SK-N-DZ (cell line): ENCODE data around the gene DNASE2B.
"Not testable (repeated sequence)": the region's sequence is repeated elsewhere in the genome, so short reads cannot be mapped to it uniquely, and the experiment has no call there.

Experiments
- DNase-seq: peaks from one replicate; pipeline ENCODE4 v3.0.0-alpha.2; 2015; ENCODE audit warnings: low spot score

Gene DNASE2B

GRCh38 chr1:84448704-84449103 is 50.4 kb downstream of the DNASE2B start:
- not testable (repeated sequence) for DNase-seq

GRCh38 chr1:84450910-84451309 is 52.6 kb downstream of the DNASE2B start:
- DNase-seq: no peak

DNA sequence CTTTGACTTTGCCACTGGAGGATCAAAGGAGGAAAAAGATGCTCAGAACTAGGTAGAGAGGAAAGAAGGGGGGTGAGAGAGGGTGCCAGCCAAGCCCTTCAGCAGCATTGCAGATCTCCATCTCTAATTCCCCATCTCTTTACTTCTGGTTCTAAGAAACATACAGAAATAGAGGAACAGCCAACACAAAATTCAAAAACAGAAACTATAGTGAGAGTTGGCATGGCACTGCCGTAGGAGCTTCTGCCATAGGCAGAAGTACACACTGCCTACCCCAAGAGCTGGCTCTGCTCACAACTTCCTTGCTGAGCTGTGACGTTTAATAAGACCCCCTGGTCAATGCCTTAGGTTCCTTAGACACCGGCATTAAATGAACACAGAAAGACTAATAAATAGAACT is 54.2 kb downstream of the DNASE2B start:
- DNase-seq: no peak

DNA sequence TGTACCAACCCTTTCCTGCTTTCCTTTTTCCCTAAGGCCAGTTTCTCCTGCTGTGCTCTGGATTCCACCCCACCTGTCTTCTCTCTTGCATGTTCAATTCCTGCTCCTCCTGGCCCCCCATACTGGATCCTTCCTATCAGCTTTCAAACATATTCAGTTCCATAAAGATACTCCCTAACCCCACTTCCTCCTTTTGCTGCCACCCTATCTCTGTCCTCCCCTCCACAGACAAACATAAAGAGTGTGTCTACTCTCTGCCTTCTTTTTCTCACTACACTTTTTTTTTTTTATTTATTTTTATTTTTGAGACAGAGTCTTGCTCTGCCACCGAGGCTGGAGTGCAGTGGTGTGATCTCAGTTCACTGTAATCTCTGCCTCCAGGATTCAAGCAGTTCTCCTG is 63.8 kb downstream of the DNASE2B start:
- DNase-seq: no peak
